HG03460 (cell line): Measurements from ENCODE around the gene PIBF1.
"Not testable (repeated sequence)": the region's sequence is repeated elsewhere in the genome, so short reads cannot be mapped to it uniquely, and the experiment has no call there.

Experiments
- ATAC-seq: cut with Tn5 transposase; IDR thresholded peaks from one replicate; pipeline ENCODE4 v1.9.1; 2021; ENCODE audit not compliant: unreplicated experiment

PIBF1 gene

GRCh38 chr13:72781451-72782439 lies at the start of gene PIBF1, which contains the start of gene DIS3:
TSS of gene PIBF1 (plus strand) at chr13:72782133. CDS start at chr13:72783470, 1,337 bp downstream.
TSS of gene DIS3 (minus strand) at chr13:72781900. CDS start at chr13:72781832, 68 bp downstream.
- ATAC-seq: peak; percentile 97

GRCh38 chr13:72737033-72737432 lies 44.9 kb upstream of the PIBF1 start:
- ATAC-seq: no peak

- ATAC-seq: no peak
Measured at GRCh38 chr13:72740015-72740414, 41.9 kb upstream of the PIBF1 start.

GRCh38 chr13:72745260-72745659 lies 36.7 kb upstream of the PIBF1 start:
- peak; percentile 48 for ATAC-seq

GRCh38 chr13:72751220-72751619 lies 30.7 kb upstream of the PIBF1 start:
- ATAC-seq: no peak

GRCh38 chr13:72754111-72754510 lies 27.8 kb upstream of the PIBF1 start:
- no peak for ATAC-seq

GRCh38 chr13:72757792-72758535 lies 24.0 kb upstream of the PIBF1 start:
- ATAC-seq: no peak

- no peak for ATAC-seq
Measured at GRCh38 chr13:72760189-72760588, 21.7 kb upstream of the PIBF1 start.

- no peak for ATAC-seq
Measured at GRCh38 chr13:72763411-72763810, 18.5 kb upstream of the PIBF1 start.

- no peak for ATAC-seq
Measured at GRCh38 chr13:72774019-72774418, 7.9 kb upstream of the PIBF1 start.

- no peak for ATAC-seq
Measured at GRCh38 chr13:72782717-72783116, 784 bp downstream of the PIBF1 start.

GRCh38 chr13:72784679-72785078 lies 2.7 kb downstream of the PIBF1 start:
- ATAC-seq: not testable (repeated sequence)

- ATAC-seq: no peak
Measured at GRCh38 chr13:72788831-72789230, 6.9 kb downstream of the PIBF1 start.

- ATAC-seq: no peak
Measured at GRCh38 chr13:72792640-72793039, 10.7 kb downstream of the PIBF1 start.

GRCh38 chr13:72798817-72799216 lies 16.9 kb downstream of the PIBF1 start:
- no peak for ATAC-seq

- ATAC-seq: no peak
Measured at GRCh38 chr13:72804301-72804700, 22.4 kb downstream of the PIBF1 start.

GRCh38 chr13:72805676-72806346 lies 23.9 kb downstream of the PIBF1 start:
- ATAC-seq: no peak

- not testable (repeated sequence) for ATAC-seq
Measured at GRCh38 chr13:72806514-72806913, 24.6 kb downstream of the PIBF1 start.

GRCh38 chr13:72808917-72809500 lies 27.1 kb downstream of the PIBF1 start:
- ATAC-seq: no peak

- ATAC-seq: no peak
Measured at GRCh38 chr13:72820156-72820897, 38.4 kb downstream of the PIBF1 start.
